HG02981 (cell line): ENCODE measurements around the gene TOGARAM1.
"Not testable (repeated sequence)": the region's sequence is repeated elsewhere in the genome, so short reads cannot be mapped to it uniquely, and the experiment has no call there.

Experiments
- ATAC-seq: cut with Tn5 transposase; IDR thresholded peaks from one replicate; pipeline ENCODE4 v1.9.1; 2021; ENCODE audit warnings: mild to moderate bottlenecking, moderate library complexity; ENCODE audit not compliant: unreplicated experiment

TOGARAM1 gene

DNA sequence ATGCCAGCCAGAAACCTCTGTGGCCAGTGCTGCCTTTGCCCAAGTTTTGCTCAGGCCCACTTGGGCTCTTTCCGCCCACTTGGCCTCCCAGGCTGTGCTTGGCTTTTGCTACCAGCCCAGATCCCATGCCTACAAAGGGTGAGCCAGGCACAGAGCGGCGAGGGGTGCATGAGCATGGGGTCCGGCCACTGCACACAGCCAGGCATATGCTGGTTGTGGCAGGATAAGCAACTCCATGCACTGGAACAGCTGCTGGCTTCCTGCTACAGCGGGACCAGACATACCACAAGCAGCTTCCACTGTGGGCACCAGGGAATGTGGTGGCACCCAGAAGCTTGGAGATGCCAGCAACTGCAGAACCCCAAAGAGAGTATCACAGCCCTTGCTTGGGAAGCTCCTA lies 76.3 kb downstream of the TOGARAM1 start:
- no peak for ATAC-seq

- no peak for ATAC-seq
Observed at GRCh38 chr14:45038865-45039264, 76.9 kb downstream of the TOGARAM1 start.

DNA sequence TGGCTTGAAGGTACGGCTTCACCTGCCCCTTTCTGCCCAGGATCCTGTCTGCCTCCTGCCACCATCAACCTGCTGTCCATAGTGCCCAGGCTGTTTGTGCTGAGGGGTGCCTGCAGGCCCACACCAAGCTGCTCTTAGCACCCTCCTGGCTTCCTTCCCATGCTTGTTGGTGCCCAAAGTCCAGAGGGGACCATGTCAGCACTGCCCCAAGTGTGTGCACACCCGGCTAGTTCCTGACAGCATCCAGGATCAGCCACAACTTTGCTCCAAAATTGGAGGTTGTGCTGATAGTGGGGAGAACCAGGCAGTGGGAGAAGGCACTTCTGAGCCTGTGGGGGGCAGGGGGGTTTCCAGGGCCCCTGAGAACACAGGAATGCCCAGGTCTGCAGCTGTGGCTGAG lies 77.4 kb downstream of the TOGARAM1 start:
- ATAC-seq = no peak

DNA sequence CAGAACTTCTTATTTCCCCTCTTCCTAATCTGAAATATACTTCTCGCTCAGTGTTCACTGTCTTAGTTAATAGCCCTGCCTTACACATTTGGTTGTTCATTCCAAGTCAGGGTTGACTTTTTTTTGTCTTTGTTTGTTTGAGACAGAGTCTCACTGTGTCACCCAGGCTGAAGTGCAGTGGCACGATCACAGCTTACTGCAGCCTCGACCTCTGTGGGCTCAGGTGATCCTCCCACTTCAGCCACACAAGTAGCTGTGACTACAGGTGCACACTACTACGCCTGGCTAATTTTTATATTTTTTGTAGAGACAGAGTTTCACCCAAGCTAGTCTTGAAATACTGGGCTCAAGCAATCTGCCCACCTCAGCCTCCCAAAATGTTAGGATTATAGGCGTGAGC lies 79.7 kb downstream of the TOGARAM1 start:
- ATAC-seq = no peak

GRCh38 chr14:45044638-45045037 lies 82.6 kb downstream of the TOGARAM1 start:
- ATAC-seq = no peak

DNA sequence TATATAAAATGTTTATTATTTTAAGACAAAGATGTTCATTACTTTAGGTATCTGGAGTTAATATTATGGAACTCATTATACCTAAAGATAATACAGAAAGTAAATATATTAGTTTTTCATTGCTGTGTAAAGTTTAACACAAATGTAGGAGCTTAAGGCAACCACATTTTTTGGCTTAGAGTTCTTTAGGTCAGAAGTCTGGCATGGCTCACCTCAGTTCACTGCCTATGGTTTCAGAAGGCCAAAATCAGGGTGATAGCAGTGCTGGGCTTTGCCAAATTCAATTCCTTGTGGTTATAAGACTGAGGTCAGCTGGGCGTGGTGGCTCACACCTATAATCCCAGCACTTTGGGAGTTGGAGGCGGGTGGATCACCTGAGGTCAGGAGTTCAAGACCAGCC lies 86.4 kb downstream of the TOGARAM1 start:
- ATAC-seq = no peak

GRCh38 chr14:45051180-45051579 lies 89.2 kb downstream of the TOGARAM1 start:
- ATAC-seq = no peak

DNA sequence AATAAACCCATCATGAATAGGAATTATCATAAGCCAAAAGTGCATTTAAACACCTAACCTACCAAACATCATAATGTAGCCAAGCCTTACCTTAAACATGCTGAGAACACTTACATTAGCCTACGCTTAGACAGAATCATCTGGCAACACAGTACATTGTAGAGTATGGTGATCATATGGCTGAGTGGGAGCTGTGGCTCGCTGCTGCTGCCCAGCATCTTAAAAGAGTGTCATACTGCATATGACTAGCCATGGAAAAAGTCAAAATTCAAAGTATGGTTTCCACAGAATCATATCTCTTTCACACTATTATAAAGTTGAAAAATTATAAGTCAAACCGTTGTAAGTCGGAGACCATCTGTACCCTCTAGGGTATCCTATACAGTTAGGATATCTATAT lies 89.9 kb downstream of the TOGARAM1 start:
- no peak for ATAC-seq

- no peak for ATAC-seq
Observed at GRCh38 chr14:45057349-45057748, 95.4 kb downstream of the TOGARAM1 start.

GRCh38 chr14:45057881-45058364 lies 95.9 kb downstream of the TOGARAM1 start:
- ATAC-seq = no peak

DNA sequence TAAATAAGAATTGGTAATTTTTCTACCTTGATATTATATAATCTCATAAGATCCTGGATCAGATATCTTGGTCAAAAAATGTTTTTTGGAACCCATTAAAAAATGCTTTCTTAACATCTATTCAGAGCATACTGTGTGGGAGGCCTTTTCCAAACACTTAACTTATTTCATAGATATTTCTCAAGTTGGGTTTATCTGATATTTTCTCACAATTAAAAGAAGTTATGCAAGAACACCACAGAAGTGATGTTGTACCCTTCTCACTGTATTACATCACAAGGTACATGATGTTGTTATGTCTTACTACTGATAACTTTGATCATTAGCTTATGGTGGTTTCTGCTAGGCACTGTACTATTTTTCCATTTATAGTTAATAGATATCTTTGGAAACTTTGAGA lies 98.6 kb downstream of the TOGARAM1 start:
- no peak for ATAC-seq

DNA sequence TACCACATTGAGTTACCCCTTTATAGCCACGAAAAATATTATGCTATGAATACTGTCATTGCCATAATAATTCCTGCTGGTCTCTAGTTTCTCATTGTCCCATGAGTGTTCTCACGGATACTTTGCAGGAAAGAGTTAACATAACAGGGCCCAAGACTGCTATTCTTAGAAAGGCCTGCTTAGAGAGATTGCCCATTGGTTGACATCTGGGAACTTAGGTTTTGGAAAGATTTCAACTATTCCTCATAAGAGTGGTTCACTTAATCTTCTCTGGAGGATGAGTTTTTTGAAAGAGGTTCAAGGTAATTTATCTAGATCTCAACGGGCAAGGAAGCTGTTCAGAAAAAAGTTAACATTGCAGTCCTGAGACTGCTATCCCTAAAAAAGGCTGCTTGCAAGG lies 103.5 kb downstream of the TOGARAM1 start:
- ATAC-seq = no peak

GRCh38 chr14:45065956-45066355 lies 104.0 kb downstream of the TOGARAM1 start:
- ATAC-seq = no peak

GRCh38 chr14:45066667-45067066 lies 104.7 kb downstream of the TOGARAM1 start:
- ATAC-seq = no peak

GRCh38 chr14:45068396-45068795 lies 106.4 kb downstream of the TOGARAM1 start:
- no peak for ATAC-seq

GRCh38 chr14:45070215-45070614 lies 108.2 kb downstream of the TOGARAM1 start:
- no peak for ATAC-seq

GRCh38 chr14:45072126-45072525 lies 110.1 kb downstream of the TOGARAM1 start:
- no peak for ATAC-seq

DNA sequence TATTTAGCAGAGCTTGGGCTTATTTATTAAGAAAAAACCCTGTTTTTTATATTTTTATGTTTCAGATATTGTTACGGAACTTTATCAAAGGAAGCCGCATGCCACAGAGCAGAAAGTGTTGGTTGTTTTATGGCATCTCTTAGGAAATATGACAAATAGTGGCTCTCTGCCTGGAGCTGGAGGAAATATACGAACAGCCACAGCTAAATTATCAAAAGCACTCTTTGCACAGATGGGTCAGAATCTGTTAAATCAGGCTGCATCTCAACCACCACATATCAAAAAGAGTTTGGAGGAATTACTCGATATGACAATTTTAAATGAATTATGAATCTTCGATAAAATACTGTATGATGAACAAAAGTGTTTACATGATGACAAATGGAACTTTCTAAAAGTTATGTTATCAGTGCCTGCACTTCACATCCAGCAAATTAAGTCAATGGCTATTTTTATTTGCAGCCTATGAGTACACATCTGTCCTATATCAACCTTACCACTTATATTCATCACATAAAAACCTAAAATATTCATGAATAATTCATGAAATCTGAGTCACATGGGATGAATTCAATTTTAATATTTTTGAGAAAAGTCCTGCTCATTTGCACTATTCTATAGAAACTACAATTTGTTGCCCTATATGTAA lies 111.4 kb downstream of the TOGARAM1 start:
- no peak for ATAC-seq

DNA sequence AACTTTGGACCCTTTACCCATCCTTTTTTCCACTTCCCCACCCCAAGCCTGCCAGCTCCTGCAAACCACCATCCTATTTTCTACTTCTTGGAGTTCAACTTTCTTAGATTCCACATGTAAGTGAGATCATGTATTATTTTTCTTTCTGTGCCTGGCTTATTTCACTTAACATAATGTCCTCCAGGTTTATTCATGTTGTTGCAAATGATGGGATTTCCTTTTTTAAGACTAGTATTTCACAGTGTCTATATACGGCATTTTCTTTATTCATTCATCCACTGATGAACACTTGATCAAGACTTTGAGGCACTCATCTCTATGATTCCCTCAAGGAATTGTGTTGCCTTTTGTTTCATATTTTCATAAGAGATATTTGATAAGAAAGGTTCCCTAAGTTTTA lies 116.3 kb downstream of the TOGARAM1 start:
- no peak for ATAC-seq

- ATAC-seq = not testable (repeated sequence)
Observed at GRCh38 chr14:45080416-45080968, 118.5 kb downstream of the TOGARAM1 start.

- ATAC-seq = not testable (repeated sequence)
Observed at GRCh38 chr14:45081096-45081495, 119.1 kb downstream of the TOGARAM1 start.

DNA sequence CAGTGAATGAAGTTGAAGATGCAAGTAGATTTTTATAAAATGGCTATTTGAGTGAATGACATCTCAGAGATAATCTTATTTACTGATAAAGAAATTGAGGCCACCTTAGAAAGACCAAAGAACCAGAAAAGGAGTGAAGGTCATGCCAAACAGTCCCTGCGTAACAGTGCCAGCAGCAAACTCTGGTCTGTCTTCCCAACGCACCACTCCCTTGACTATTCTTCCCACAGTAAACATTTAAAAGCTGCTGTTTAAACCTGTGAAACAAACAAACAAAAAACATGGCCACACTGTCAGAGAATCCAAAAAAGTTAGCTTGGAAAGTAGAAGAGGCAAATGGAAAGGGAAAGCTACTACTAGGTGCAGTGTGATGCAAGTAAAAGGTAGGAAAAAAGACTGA lies 120.4 kb downstream of the TOGARAM1 start:
- ATAC-seq = no peak

GRCh38 chr14:45083617-45083975 lies 121.6 kb downstream of the TOGARAM1 start:
- ATAC-seq = no peak
